Effector CD8-positive, alpha-beta T cell (primary cell): ENCODE measurements around the gene TRIP6.
A peak's percentile ranks its signal among the peaks of the same experiment; 100 is the strongest.

Experiments used
- DNase-seq: peaks from one replicate; lab custom pipeline; 2025; lab: John Stamatoyannopoulos, UW

The TRIP6 gene

GRCh38 chr7:100873599-100874299 is 6.6 kb downstream of the TRIP6 start:
- no peak for DNase-seq

GRCh38 chr7:100874300-100874576 is 7.1 kb downstream of the TRIP6 start:
- DNase-seq, result no peak

- DNase-seq, result peak; percentile 98
Observed at GRCh38 chr7:100874577-100875355, 7.6 kb downstream of the TRIP6 start, which contains the start of gene SRRT. Gene SRRT (plus strand): TSS chr7:100875103. CDS start chr7:100875591, 488 bp downstream.

- DNase-seq, result peak; percentile 22
Observed at GRCh38 chr7:100875356-100875751, 8.2 kb downstream of the TRIP6 start.

- no peak for DNase-seq
Observed at GRCh38 chr7:100878013-100878412, 10.8 kb downstream of the TRIP6 start.

- DNase-seq, result no peak
Observed at GRCh38 chr7:100878685-100879084, 11.5 kb downstream of the TRIP6 start.

GRCh38 chr7:100879685-100880261 is 12.6 kb downstream of the TRIP6 start:
- DNase-seq, result no peak

GRCh38 chr7:100880645-100881044 is 13.5 kb downstream of the TRIP6 start:
- no peak for DNase-seq

GRCh38 chr7:100881136-100881535 is 13.9 kb downstream of the TRIP6 start:
- DNase-seq, result no peak

GRCh38 chr7:100882201-100882600 is 15.0 kb downstream of the TRIP6 start:
- DNase-seq, result no peak

- DNase-seq, result no peak
Observed at GRCh38 chr7:100882785-100883526, 15.8 kb downstream of the TRIP6 start.

GRCh38 chr7:100884736-100885439 is 17.7 kb downstream of the TRIP6 start:
- no peak for DNase-seq

- DNase-seq, result no peak
Observed at GRCh38 chr7:100885440-100886141, 18.4 kb downstream of the TRIP6 start.

- DNase-seq, result no peak
Observed at GRCh38 chr7:100886142-100886935, 19.2 kb downstream of the TRIP6 start.

- DNase-seq, result no peak
Observed at GRCh38 chr7:100886936-100887515, 19.8 kb downstream of the TRIP6 start.

- DNase-seq, result peak; percentile 35
Observed at GRCh38 chr7:100887516-100888290, 20.5 kb downstream of the TRIP6 start.

- DNase-seq, result no peak
Observed at GRCh38 chr7:100888291-100888987, 21.3 kb downstream of the TRIP6 start.

GRCh38 chr7:100888988-100889750 is 22.0 kb downstream of the TRIP6 start, which contains the start of gene UFSP1:
Gene UFSP1 (minus strand): TSS chr7:100889715. CDS start chr7:100889271, 444 bp downstream.
- DNase-seq, result no peak
